ENCODE measurements around the gene NEURL3. TPM values are rescaled to one million over a fixed set of nuclear protein-coding genes. Genes with fewer than 3 reads are reported as not detected.

NEURL3 gene
- total and polyA plus RNA-seq, 2 of the 4 experiments (the other 2 are of a cell fraction): not detected

DNA sequence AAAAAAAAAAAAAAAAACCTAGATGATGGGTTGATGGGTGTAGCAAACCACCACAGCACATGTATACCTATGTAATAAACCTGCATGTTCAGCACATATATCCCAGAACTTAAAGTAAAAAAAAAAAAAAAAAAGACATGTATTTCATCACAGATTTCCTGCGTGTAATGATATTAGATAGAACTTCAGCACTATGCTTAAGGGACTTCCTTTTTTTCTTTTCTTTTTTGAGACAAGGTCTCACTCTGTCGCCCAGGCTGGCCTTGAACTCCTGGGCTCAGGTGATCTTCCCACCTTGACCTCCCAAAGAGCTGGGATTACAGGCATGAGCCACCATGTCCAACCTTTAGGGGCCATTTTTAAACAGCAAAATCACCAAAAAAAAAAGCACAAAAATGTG is 42.0 kb downstream of the NEURL3 start:
- Histone ChIP-seq H3K9me1 (ENCODE audit: insufficient read depth, low read length) (no peaks in the 10 kb centered on the region), H3K9ac (ENCODE audit: low read depth, low read length) (no peak overlapping the region), H3K27me3 (ENCODE audit: control insufficient read depth, insufficient read depth, low read length) (peaks cover 14% of the 10 kb centered on the region), H3K18ac (ENCODE audit: low read depth, low read length) (no peak overlapping the region), H3K4me3 (ENCODE audit: insufficient read depth, low read depth, low read length) (no peak overlapping the region), H4K8ac (ENCODE audit: low read depth in 2 of 2, low read length in 2 of 2) (no peak overlapping the region), H4K91ac (ENCODE audit: insufficient read depth, low read depth, low read length) (no peak overlapping the region), H3K4ac (ENCODE audit: low read depth, low read length) (no peak overlapping the region), H2AFZ (replicated peaks; ENCODE audit: low read length, poor library complexity) (no peak overlapping the region), H2BK120ac (ENCODE audit: low read depth, low read length) (no peak overlapping the region), H3K23ac (ENCODE audit: low read depth, low read length) (no peak overlapping the region), H3K4me1 (ENCODE audit: control insufficient read depth, insufficient read depth, low read length) (no peaks in the 10 kb centered on the region), H3K79me1 (ENCODE audit: low read depth in 1 of 2, low read length in 2 of 2) (no peaks in the 10 kb centered on the region), H2AK5ac (ENCODE audit: low read depth, low read length) (no peak overlapping the region), H3K4me2 (ENCODE audit: low read depth, low read length) (no peak overlapping the region), H4K20me1 (ENCODE audit: insufficient read depth, low read length) (no peaks in the 10 kb centered on the region), H2BK15ac (ENCODE audit: low read depth, low read length) (no peak overlapping the region), H2BK20ac (ENCODE audit: low read depth, low read length) (no peak overlapping the region), H3K36me3 (ENCODE audit: control insufficient read depth, insufficient read depth, low read length) (no peaks in the 10 kb centered on the region), H3K56ac (ENCODE audit: extremely low read depth, insufficient read depth, low read length) (no peak overlapping the region), H4K5ac (ENCODE audit: low read depth, low read length) (no peak overlapping the region), H3K9me3 (ENCODE audit: control insufficient read depth, insufficient read depth, low read length) (no peaks in the 10 kb centered on the region), H3K14ac (replicated peaks; ENCODE audit: low read depth, low read length) (no peak overlapping the region), H2AK9ac (replicated peaks; ENCODE audit: low read depth, low read length, poor library complexity) (no peak overlapping the region), H3K27ac (ENCODE audit: insufficient read depth, low read length) (no peak overlapping the region), H2BK5ac (ENCODE audit: low read depth, low read length, poor library complexity, severe bottlenecking) (no peak overlapping the region)
- no TSS peak for BruUV-seq (replicated peaks)
- ATAC-seq (ENCODE audit: low read depth) (no peak), DNase-seq (no peak)
- in situ Hi-C loops (cut with MboI; ENCODE audit: low sequenced_read_pairs) (no loop called here), dilution Hi-C loops (cut with HindIII; ENCODE audit: low sequenced_read_pairs, unreplicated experiment) (no loop called here), intact Hi-C loops (cut with micrococcal nuclease) (no loop called here)
- TF ChIP-seq MXI1 (IDR thresholded peaks at IDR 0.05; ENCODE audit: borderline replicate concordance, low read depth, low read length): no peak
- no peak for TF ChIP-seq RAD21 (IDR thresholded peaks at IDR 0.05; ENCODE audit: low read length)
- TF ChIP-seq CEBPB (IDR thresholded peaks at IDR 0.05; ENCODE audit: low read depth, low read length): no peak
- no peak for TF ChIP-seq RCOR1 (IDR thresholded peaks at IDR 0.05; ENCODE audit: insufficient replicate concordance, low read length)
- TF ChIP-seq, protein P1, sequence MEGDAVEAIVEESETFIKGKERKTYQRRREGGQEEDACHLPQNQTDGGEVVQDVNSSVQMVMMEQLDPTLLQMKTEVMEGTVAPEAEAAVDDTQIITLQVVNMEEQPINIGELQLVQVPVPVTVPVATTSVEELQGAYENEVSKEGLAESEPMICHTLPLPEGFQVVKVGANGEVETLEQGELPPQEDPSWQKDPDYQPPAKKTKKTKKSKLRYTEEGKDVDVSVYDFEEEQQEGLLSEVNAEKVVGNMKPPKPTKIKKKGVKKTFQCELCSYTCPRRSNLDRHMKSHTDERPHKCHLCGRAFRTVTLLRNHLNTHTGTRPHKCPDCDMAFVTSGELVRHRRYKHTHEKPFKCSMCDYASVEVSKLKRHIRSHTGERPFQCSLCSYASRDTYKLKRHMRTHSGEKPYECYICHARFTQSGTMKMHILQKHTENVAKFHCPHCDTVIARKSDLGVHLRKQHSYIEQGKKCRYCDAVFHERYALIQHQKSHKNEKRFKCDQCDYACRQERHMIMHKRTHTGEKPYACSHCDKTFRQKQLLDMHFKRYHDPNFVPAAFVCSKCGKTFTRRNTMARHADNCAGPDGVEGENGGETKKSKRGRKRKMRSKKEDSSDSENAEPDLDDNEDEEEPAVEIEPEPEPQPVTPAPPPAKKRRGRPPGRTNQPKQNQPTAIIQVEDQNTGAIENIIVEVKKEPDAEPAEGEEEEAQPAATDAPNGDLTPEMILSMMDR (conservative IDR thresholded peaks at IDR 0.05; ENCODE audit: low read depth, low read length): no peak
- no peak for TF ChIP-seq MAZ (IDR thresholded peaks at IDR 0.05; ENCODE audit: borderline replicate concordance, low read depth, low read length)
- TF ChIP-seq POLR2A (IDR thresholded peaks at IDR 0.05; ENCODE audit: low read depth, low read length): no peak
- TF ChIP-seq SMC3 (IDR thresholded peaks at IDR 0.05; ENCODE audit: low read depth, low read length): no peak
- no peak for TF ChIP-seq FOS (IDR thresholded peaks at IDR 0.05; ENCODE audit: low read depth, low read length)
- TF ChIP-seq, protein P2, sequence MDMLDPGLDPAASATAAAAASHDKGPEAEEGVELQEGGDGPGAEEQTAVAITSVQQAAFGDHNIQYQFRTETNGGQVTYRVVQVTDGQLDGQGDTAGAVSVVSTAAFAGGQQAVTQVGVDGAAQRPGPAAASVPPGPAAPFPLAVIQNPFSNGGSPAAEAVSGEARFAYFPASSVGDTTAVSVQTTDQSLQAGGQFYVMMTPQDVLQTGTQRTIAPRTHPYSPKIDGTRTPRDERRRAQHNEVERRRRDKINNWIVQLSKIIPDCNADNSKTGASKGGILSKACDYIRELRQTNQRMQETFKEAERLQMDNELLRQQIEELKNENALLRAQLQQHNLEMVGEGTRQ (IDR thresholded peaks at IDR 0.05; ENCODE audit: low read depth, low read length): no peak
- TF ChIP-seq CHD1 (IDR thresholded peaks at IDR 0.05; ENCODE audit: low read depth, low read length): no peak
- TF ChIP-seq BHLHE40 (IDR thresholded peaks at IDR 0.05; ENCODE audit: low read depth, low read length): no peak
- TF ChIP-seq MAFK (IDR thresholded peaks at IDR 0.05; ENCODE audit: low read depth, low read length): no peak
- TF ChIP-seq, protein P3, sequence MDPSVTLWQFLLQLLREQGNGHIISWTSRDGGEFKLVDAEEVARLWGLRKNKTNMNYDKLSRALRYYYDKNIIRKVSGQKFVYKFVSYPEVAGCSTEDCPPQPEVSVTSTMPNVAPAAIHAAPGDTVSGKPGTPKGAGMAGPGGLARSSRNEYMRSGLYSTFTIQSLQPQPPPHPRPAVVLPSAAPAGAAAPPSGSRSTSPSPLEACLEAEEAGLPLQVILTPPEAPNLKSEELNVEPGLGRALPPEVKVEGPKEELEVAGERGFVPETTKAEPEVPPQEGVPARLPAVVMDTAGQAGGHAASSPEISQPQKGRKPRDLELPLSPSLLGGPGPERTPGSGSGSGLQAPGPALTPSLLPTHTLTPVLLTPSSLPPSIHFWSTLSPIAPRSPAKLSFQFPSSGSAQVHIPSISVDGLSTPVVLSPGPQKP (IDR thresholded peaks at IDR 0.05; ENCODE audit: borderline replicate concordance, low read depth, low read length): no peak
- TF ChIP-seq NFE2L2 (IDR thresholded peaks at IDR 0.05; ENCODE audit: low read depth, low read length): no peak
- POLR2A ChIA-PET (ENCODE audit: unreplicated experiment): no interaction called here
- CTCF ChIA-PET: interaction anchor here (0.6 kb wide), 1 partner anchor 44 kb away, joined by 3 read pairs; no protein-coding TSS in a partner anchor
- WGBS, 2 experiments (ENCODE audit: extremely low coverage in 2 of 2, insufficient read length in 1 of 2): no CpG with 5 or more reads among the region's 2 CpGs
